Upper lobe of right lung (tissue), 1 donor: Measurements from ENCODE around the gene TPD52L1. TPM values are rescaled to one million over a fixed set of nuclear protein-coding genes. Genes with fewer than 3 reads are reported as not detected.

Experiments
- ATAC-seq: fragments of 200-7000 bp; cut with Tn5 transposase; one replicate; pipeline ENCODE4 v1.9.1; 2020; ENCODE audit warnings: mild to moderate bottlenecking, moderate library complexity
- DNase-seq: peaks from one replicate; pipeline ENCODE4 v3.0.0-alpha.2; 2020
- H3K27ac ChIP-seq: fragments of 200-600 bp; one replicate; pipeline ENCODE4 v1.8.0; 2022
- H3K27me3 ChIP-seq: fragments of 200-600 bp; one replicate; pipeline ENCODE4 v1.8.0; 2022; ENCODE audit warnings: mild to moderate bottlenecking
- H3K36me3 ChIP-seq: fragments of 200-600 bp; one replicate; pipeline ENCODE4 v1.8.0; 2022
- H3K4me1 ChIP-seq: fragments of 200-600 bp; one replicate; pipeline ENCODE4 v1.8.0; 2022
- H3K4me3 ChIP-seq: fragments of 200-600 bp; one replicate; pipeline ENCODE4 v1.8.0; 2022; ENCODE audit warnings: mild to moderate bottlenecking
- H3K9me3 ChIP-seq: fragments of 200-600 bp; one replicate; pipeline ENCODE4 v1.8.0; 2022
- CTCF ChIP-seq: fragments of 200-600 bp; IDR thresholded peaks from one replicate; pipeline ENCODE4 v1.8.0; 2022; ENCODE audit warnings: antibody characterized with exemption
- intact Hi-C: fragments of 100-400 bp; cut with DNase I; formaldehyde crosslinking; loops from one replicate; pipeline ENCODE4 v1.11.0; 2022
- long read RNA-seq: library from polyadenylated mRNA; unstranded; transcript quantifications from one replicate; pipeline ENCODE4 v2.0.0, GENCODE V29; 2021
- total RNA-seq: library from RNA; stranded (reverse); fragmentation: NEBNext Ultra II Directional; extraction: Animal tissue kit (Norgen Biotek cat#: 25700); gene quantifications from one replicate; pipeline ENCODE4 v1.2.1, GENCODE V29; 2021
- donor health status: DM: no; HTN: yes; CAD: no; lungs with severe emphysema.

Gene TPD52L1
- total RNA-seq = 24.5 TPM
- long read RNA-seq, transcript TPD52L1-203 (6 exons, 1,308 nt) = major isoform, 5 of 17 reads
- long read RNA-seq, transcript TPD52L1-202 (5 exons, 2,147 nt) = major isoform, 5 of 17 reads
- long read RNA-seq, transcript TPD52L1-213 (7 exons, 2,356 nt) = major isoform, 5 of 17 reads
- long read RNA-seq, partial matches to known transcripts = 0 of 17 reads
- long read RNA-seq, other reads (novel, unspliced or antisense) = 1 of 17 reads

- no peaks in the 10 kb centered on the region for H3K9me3 ChIP-seq
- intact Hi-C loops = no loop called here
- DNase-seq (peak; percentile 91), ATAC-seq (peak; percentile 97)
- no peaks in the 10 kb centered on the region for H3K36me3 ChIP-seq
- peaks cover 5% of the 10 kb centered on the region for H3K4me1 ChIP-seq
- peak; percentile 86 for TF ChIP-seq CTCF
- H3K27me3 ChIP-seq = no peaks in the 10 kb centered on the region
- H3K4me3 ChIP-seq = peak within 1 kb of the TSS; percentile 73
- H3K27ac ChIP-seq = peak within 1 kb of the TSS; percentile 65
Measured at GRCh38 chr6:125153391-125154117, at the start of gene TPD52L1. TSS of gene TPD52L1 (plus strand) at chr6:125153773. CDS start at chr6:125153952, 179 bp downstream.

GRCh38 chr6:125104425-125104824 is 49.1 kb upstream of the TPD52L1 start:
- H3K4me1 ChIP-seq = no peaks in the 10 kb centered on the region
- no peak for TF ChIP-seq CTCF
- intact Hi-C loops = no loop called here
- no peak overlapping the region for H3K4me3 ChIP-seq
- H3K27ac ChIP-seq = no peak overlapping the region
- no peaks in the 10 kb centered on the region for H3K9me3 ChIP-seq
- no peak for ATAC-seq
- no peaks in the 10 kb centered on the region for H3K27me3 ChIP-seq
- H3K36me3 ChIP-seq = no peaks in the 10 kb centered on the region
- DNase-seq = no peak

GRCh38 chr6:125107048-125107447 is 46.5 kb upstream of the TPD52L1 start:
- Histone ChIP-seq H3K9me3 (peaks cover 21% of the 10 kb centered on the region), H3K36me3 (no peaks in the 10 kb centered on the region), H3K4me3 (no peak overlapping the region), H3K27me3 (no peaks in the 10 kb centered on the region), H3K4me1 (no peaks in the 10 kb centered on the region), H3K27ac (no peak overlapping the region)
- TF ChIP-seq CTCF = no peak
- DNase-seq (no peak), ATAC-seq (no peak)
- intact Hi-C loops = no loop called here

- no peak for TF ChIP-seq CTCF
- Histone ChIP-seq H3K9me3 (peaks cover 21% of the 10 kb centered on the region), H3K36me3 (no peaks in the 10 kb centered on the region), H3K4me3 (no peak overlapping the region), H3K27me3 (no peaks in the 10 kb centered on the region), H3K27ac (no peak overlapping the region), H3K4me1 (no peaks in the 10 kb centered on the region)
- no peak for DNase-seq
- ATAC-seq = no peak
- intact Hi-C loops = no loop called here
Measured at GRCh38 chr6:125107896-125108295, 45.7 kb upstream of the TPD52L1 start.

GRCh38 chr6:125110056-125110455 is 43.5 kb upstream of the TPD52L1 start:
- no peaks in the 10 kb centered on the region for H3K27me3 ChIP-seq
- H3K4me1 ChIP-seq = no peaks in the 10 kb centered on the region
- H3K9me3 ChIP-seq = peaks cover 21% of the 10 kb centered on the region
- no peak for TF ChIP-seq CTCF
- H3K36me3 ChIP-seq = no peaks in the 10 kb centered on the region
- no peak overlapping the region for H3K27ac ChIP-seq
- ATAC-seq (no peak), DNase-seq (no peak)
- intact Hi-C loops = loop anchor here (5.0 kb wide), 1 partner anchor 238 kb away; no protein-coding TSS in a partner anchor
- no peak overlapping the region for H3K4me3 ChIP-seq
